HG03432 (cell line): ENCODE results near the gene SNX3.

Source experiments
- ATAC-seq: cut with Tn5 transposase; IDR thresholded peaks from one replicate; pipeline ENCODE4 v1.9.1; 2021; ENCODE audit warnings: mild to moderate bottlenecking, moderate library complexity; ENCODE audit not compliant: unreplicated experiment

SNX3 gene

GRCh38 chr6:108171291-108171917 is 89.4 kb downstream of the SNX3 start:
- no peak for ATAC-seq

DNA sequence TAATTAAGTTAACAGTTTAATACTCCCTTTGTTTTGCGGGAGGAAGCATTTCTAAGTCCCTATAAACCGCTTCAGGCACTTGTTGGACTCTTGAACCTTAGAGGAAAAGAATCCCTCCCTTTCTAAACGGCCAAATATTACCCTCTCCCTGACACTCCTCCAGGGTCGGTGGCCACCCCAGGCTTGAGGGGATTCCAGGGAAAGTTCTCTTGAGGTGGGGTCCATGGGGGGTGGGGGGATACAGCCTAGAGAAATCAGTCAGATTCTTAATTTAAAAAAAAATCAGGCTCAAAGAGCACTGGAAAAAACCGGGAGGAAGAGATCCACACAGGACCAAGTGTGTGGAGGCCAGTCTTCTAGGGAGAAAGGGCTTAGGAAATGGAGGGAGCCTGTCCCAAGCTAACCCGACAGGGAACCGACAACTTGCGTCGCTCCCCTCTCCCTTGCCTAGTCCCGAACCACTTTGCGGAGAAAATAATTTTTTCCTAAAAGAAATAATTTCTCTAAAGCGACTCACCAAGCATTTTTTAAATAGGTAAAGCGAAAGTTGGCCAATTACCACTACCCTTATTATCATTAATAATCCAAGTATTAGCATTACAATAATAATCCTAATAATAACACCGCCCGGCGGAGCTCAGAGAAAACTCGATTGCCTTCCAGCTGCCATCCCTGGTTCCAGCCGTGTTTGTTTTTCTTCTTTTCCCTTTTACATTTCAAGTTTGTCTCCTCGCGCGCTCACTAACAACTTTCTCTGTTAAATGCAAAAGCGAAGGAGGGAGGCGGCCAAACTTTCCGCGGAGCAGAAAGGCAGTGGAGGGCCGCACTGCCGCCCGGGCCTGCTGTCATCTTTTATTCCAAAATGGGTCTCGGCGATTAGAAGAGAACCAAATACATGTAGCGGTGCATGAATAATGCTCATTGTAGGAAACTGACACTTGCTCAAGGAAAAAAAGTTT is 90.2 kb downstream of the SNX3 start:
- no peak for ATAC-seq

- ATAC-seq: no peak
Observed at GRCh38 chr6:108169464-108170331, 91.1 kb downstream of the SNX3 start.

GRCh38 chr6:108168501-108169463 is 92.1 kb downstream of the SNX3 start:
- no peak for ATAC-seq

DNA sequence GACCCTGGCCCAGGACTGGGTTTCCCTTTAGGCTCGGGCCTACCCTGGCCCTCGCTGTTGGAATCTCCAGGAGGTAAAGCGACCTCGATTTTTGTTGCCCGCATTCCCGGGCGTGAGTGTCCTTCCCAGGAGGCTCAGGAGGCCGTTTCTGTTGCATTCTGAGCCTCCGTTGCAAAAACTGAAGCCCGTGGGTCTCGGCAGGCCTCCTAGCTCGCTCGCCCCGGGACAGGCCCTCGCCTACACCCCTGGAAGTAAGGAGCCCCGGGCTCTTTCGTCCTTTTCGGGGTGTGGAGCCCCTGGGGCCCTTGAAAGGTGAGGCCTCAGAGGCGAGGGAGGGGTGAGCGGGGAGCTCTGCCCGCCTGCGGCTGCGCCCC is 92.8 kb downstream of the SNX3 start:
- ATAC-seq: no peak

DNA sequence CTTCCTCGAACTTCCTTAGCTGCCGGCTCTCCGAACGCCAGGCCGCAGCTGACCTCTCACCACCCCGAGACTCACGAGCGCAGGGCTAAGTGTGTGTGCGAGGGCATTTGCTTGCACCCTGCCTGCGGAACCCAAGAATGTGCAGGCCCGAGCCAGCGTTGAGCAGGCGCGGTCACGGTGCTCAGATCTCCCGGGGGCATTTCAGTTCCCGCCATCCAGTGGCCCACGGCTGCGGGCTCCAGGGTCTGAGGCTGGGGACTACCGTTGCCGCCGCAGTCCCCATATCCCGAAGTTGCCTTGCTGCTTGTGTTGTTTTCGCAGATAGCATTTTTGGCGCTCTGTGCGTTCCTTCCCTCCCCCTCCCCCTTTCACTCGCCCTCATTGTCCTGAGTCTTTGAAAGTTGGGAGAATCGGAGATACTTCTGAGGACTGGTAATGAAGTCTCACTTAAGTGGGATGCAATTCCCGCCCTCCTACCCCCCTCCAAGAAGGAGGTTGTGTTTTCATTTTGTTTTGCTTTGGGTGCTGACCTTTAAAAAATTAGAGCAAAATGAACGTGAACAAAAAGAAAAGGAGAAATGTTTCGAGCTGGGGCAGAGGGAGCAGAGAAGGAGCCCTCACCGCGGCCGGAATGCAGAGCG is 93.3 kb downstream of the SNX3 start:
- ATAC-seq: no peak

DNA sequence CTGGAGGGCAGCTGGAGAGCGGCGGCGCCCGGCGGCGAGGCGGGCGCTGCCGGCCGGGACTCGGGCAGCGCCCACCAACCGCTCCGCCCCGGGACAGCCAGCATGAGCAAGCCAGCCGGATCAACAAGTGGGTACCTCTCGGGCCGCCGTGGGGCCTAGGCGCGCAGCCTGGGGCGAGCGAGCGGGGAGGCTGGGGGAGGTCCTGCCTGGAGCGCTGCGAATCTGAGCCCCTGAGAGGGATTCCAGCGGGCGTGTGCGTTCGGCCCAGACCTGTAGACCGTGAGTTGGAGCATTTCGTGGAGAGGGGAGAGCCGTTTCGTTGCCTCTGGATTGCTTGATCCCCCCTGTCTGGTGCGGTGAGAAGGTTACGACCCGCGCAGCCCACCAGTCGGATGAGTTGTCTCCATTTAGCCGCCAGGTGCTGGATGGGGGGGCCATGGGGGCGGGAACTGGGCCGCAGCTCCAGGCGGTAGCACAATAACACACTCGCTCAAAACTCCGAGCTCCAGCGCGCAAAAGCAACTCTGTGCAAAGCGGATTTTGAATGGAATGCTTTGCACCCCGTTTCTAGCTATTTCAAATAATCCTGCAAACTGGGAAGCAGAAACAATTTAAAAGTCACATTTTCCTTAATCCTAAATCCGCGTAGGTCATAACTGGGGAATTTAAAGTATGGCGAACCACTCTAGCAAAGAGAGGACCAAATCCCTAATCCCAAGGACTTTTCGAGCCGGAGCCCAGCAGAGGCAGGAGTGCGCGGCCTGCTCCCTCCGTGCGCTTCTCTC is 94.0 kb downstream of the SNX3 start:
- no peak for ATAC-seq

DNA sequence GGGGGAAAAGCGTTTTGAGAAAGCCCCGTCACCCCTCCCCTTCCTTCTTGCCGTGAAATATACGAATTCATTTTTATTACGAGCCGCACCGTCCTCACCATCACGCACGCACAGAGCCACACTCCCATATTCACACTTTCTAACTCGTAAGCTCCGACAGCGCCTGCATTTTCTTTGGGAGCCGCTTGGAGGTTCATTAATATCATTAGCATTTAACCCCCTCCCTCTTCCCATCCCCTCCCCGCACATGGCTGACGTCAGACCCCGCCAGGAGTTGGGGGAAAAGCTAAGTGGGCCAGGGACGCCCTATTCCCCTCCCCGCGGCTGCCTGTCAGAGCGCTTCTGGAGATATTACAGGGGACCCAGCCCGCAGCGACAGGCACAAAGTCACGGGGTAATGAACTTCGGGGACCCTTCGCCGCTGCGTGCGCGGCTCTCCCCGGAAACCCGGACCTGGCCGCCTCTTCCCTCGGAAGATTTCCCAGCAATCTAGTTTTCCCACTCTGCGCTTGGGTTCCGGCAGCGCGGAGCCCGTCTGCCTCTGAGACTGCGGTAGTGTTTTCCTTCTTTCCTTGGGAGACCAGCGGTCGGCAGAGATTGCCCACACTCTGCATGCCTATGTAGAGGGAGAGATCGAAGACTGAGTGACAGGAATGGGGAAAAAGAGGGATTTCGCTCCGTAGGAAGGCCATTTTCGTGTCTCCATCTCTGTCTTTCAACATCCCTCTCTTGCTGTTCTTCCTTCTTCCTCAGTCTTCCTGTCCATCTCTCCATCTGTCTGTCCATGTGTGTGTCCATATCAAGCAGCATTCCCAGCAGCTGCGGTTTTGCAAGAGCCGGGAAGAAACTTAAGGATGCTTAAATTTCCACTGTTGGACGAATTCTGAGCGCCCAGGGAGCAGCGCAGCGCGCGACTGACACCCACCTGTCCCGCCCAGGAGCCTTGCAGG is 94.9 kb downstream of the SNX3 start, which contains the start of gene NR2E1:
NR2E1 (plus strand) TSS at position 309 of the 950 bp plus-strand sequence. CDS start 744 bp downstream, outside the sequence.
- no peak for ATAC-seq

GRCh38 chr6:108164815-108165706 is 95.8 kb downstream of the SNX3 start:
- no peak for ATAC-seq

GRCh38 chr6:108164543-108164814 is 96.4 kb downstream of the SNX3 start:
- no peak for ATAC-seq

- ATAC-seq: no peak
Observed at GRCh38 chr6:108163644-108164542, 96.9 kb downstream of the SNX3 start.

- ATAC-seq: no peak
Observed at GRCh38 chr6:108163267-108163643, 97.6 kb downstream of the SNX3 start.

- no peak for ATAC-seq
Observed at GRCh38 chr6:108161724-108162282, 99.0 kb downstream of the SNX3 start.
